K562 (cell line): ENCODE measurements around the gene DENND4C. TPM values are rescaled to one million over a fixed set of nuclear protein-coding genes. Genes with fewer than 3 reads are reported as not detected.
A peak's percentile ranks its signal among the peaks of the same experiment; 100 is the strongest.

Source experiments
- ADNP ChIP-seq: fragments of 200-800 bp; sonication (Bioruptor generic); IDR thresholded peaks from 2 replicates; pipeline ENCODE4 v1.6.1; 2016; ENCODE audit warnings: missing genetic modification characterization, missing compliant biosample characterization
- CBX8 ChIP-seq: fragments of 200-600 bp; sonication (generic); IDR thresholded peaks from 2 replicates; pipeline ENCODE4 v1.6.1; 2012; ENCODE audit warnings: borderline replicate concordance, mixed run types, low read depth, mild to moderate bottlenecking, moderate library complexity, mixed read lengths, low read length, control low read depth, inconsistent platforms; ENCODE audit not compliant: poor library complexity, severe bottlenecking; ENCODE audit errors: extremely low read depth
- COPS2 ChIP-seq: fragments of 450-650 bp; conservative IDR thresholded peaks from 2 replicates; pipeline ENCODE4 v1.6.1; 2016; ENCODE audit warnings: mild to moderate bottlenecking, moderate library complexity
- CREB1 ChIP-seq, 2 experiments: sonication (generic) in 1 of 2; formaldehyde crosslinking in 1 of 2; IDR thresholded peaks; 2 replicates each; pipeline versions ENCODE4 v1.6.1 to v1.8.0; 2012 to 2022; ENCODE audit warnings: inconsistent platforms in 1 of 2, mild to moderate bottlenecking in 1 of 2, missing genetic modification reagents in 1 of 2, moderate library complexity in 1 of 2
- CREBBP ChIP-seq: IDR thresholded peaks from one replicate; pipeline ENCODE4 v1.6.1; 2012; ENCODE audit warnings: low read depth, mild to moderate bottlenecking, control low read depth, inconsistent platforms, low read length
- E2F1 ChIP-seq: sonication (generic); formaldehyde crosslinking; IDR thresholded peaks from 2 replicates; pipeline ENCODE4 v1.8.1; 2023; ENCODE audit warnings: mild to moderate bottlenecking, missing genetic modification reagents, moderate library complexity
- FOXK1 ChIP-seq: sonication (generic); formaldehyde crosslinking; IDR thresholded peaks from 2 replicates; pipeline ENCODE4 v1.8.0; 2022; ENCODE audit warnings: missing genetic modification reagents, mild to moderate bottlenecking, borderline replicate concordance
- GATA2 ChIP-seq: sonication (generic); formaldehyde crosslinking; IDR thresholded peaks from 2 replicates; pipeline ENCODE4 v1.4.0; 2020; ENCODE audit warnings: mild to moderate bottlenecking, missing genetic modification reagents
- GTF2A2 ChIP-seq: IDR thresholded peaks from 2 replicates; pipeline ENCODE4 v1.6.1; 2016; ENCODE audit warnings: mild to moderate bottlenecking, missing genetic modification characterization, missing compliant biosample characterization
- KHSRP ChIP-seq: fragments of 450-650 bp; IDR thresholded peaks from 2 replicates; pipeline ENCODE4 v1.6.1; 2017
- KLF16 ChIP-seq: IDR thresholded peaks from 2 replicates; pipeline ENCODE4 v1.6.1; 2016; ENCODE audit warnings: antibody characterized with exemption
- MECOM ChIP-seq: fragments of 250-450 bp; sonication (Bioruptor Pico); IDR thresholded peaks from 2 replicates; pipeline ENCODE4 v1.8.0; 2022; ENCODE audit warnings: inconsistent platforms
- MXI1 ChIP-seq: IDR thresholded peaks from 2 replicates; pipeline ENCODE4 v1.6.1; 2011; ENCODE audit warnings: low read depth, mild to moderate bottlenecking, improper control_type of control experiment, low read length
- NCOA1 ChIP-seq: fragments of 450-650 bp; IDR thresholded peaks from 2 replicates; pipeline ENCODE4 v1.6.1; 2016; ENCODE audit warnings: low read depth
- NCOR1 ChIP-seq: fragments of 450-650 bp; IDR thresholded peaks from 2 replicates; pipeline ENCODE4 v1.6.1; 2016; ENCODE audit warnings: mild to moderate bottlenecking, moderate library complexity
- NFXL1 ChIP-seq: fragments of 450-650 bp; formaldehyde crosslinking; IDR thresholded peaks from 2 replicates; pipeline ENCODE4 v1.4.0; 2021; ENCODE audit warnings: mild to moderate bottlenecking
- PHB2 ChIP-seq: fragments of 450-650 bp; IDR thresholded peaks from 2 replicates; pipeline ENCODE4 v1.6.1; 2017; ENCODE audit warnings: low read depth
- TCF3 ChIP-seq: sonication (generic); formaldehyde crosslinking; IDR thresholded peaks from 2 replicates; pipeline ENCODE4 v1.4.0; 2020; ENCODE audit warnings: mild to moderate bottlenecking, missing genetic modification reagents
- TOE1 ChIP-seq, 2 experiments: fragments of 450-650 bp in 1 of 2; sonication (generic) in 1 of 2; formaldehyde crosslinking in 1 of 2; IDR thresholded peaks; 2 replicates each; pipeline versions ENCODE4 v1.7.1 to v1.8.0; 2016 to 2022; ENCODE audit warnings: borderline replicate concordance in 2 of 2, mild to moderate bottlenecking in 2 of 2, antibody characterized with exemption in 1 of 2, inconsistent platforms in 1 of 2, low read depth in 1 of 2, missing genetic modification reagents in 1 of 2, moderate library complexity in 1 of 2
- TRIM25 ChIP-seq: fragments of 450-650 bp; IDR thresholded peaks from 2 replicates; pipeline ENCODE4 v1.7.0; 2016; ENCODE audit warnings: borderline replicate concordance
- ZC3H8 ChIP-seq: fragments of 450-650 bp; IDR thresholded peaks from 2 replicates; pipeline ENCODE4 v1.6.1; 2017
- ZNF12 ChIP-seq: sonication (generic); formaldehyde crosslinking; IDR thresholded peaks from 2 replicates; pipeline ENCODE4 v1.4.0; 2020; ENCODE audit warnings: mild to moderate bottlenecking, missing genetic modification reagents
- ZNF184 ChIP-seq: sonication (generic); formaldehyde crosslinking; IDR thresholded peaks from 2 replicates; pipeline ENCODE4 v1.5.0; 2020; ENCODE audit warnings: missing genetic modification reagents
- ZNF239 ChIP-seq: fragments of 250-450 bp; sonication (Bioruptor Pico); IDR thresholded peaks from 2 replicates; pipeline ENCODE4 v1.4.0; 2020; ENCODE audit warnings: mild to moderate bottlenecking
- ZNF408 ChIP-seq: fragments of 250-450 bp; sonication (Bioruptor Pico); IDR thresholded peaks from 2 replicates; pipeline ENCODE4 v1.4.0; 2020; ENCODE audit warnings: low read depth, mild to moderate bottlenecking, moderate library complexity
- ZNF449 ChIP-seq: fragments of 250-450 bp; sonication (Bioruptor Pico); IDR thresholded peaks from 2 replicates; pipeline ENCODE4 v1.8.0; 2022; ENCODE audit warnings: moderate library complexity, mild to moderate bottlenecking, inconsistent platforms
- ZNF780A ChIP-seq: fragments of 250-450 bp; sonication (Bioruptor Pico); IDR thresholded peaks from 2 replicates; pipeline ENCODE4 v1.5.0; 2021; ENCODE audit warnings: mild to moderate bottlenecking
- polyA plus RNA-seq, 8 experiments: library from polyadenylated mRNA; depleted of rRNA in 4 of 8; stranded (reverse) in 5 of 8; unstranded in 3 of 8; fragments of >200 nt; fragmentation: Nextera tagmentation in 2 of 8; fragmentation: Illumina TruSeq in 1 of 8; extraction: Ambion mirVana in 2 of 8; extraction: Trizol in 1 of 8; gene quantifications; 2 replicates each; pipeline versions ENCODE4 v1.2.1 to v1.2.3, GENCODE V29; 2011 to 2014; ENCODE audit warnings: inconsistent platforms in 1 of 8, missing spikeins in 1 of 8
- total RNA-seq, 7 experiments: library from RNA; depleted of rRNA in 6 of 7; stranded (reverse); fragments of >200 nt in 6 of 7; fragmentation: Illumina TruSeq in 2 of 7; extraction: Trizol in 2 of 7; gene quantifications; 2 replicates each; pipeline versions ENCODE4 v1.2.1 to v1.2.3, GENCODE V29; 2011 to 2021; ENCODE audit warnings: low replicate concordance in 1 of 7

The DENND4C gene
- total and polyA plus RNA-seq, 9 of the 15 experiments (the other 6 are each of a cell fraction or from before 2014, with no cell fraction given): 4.8 to 31.8 (median 13.9) TPM

GRCh38 chr9:19283072-19283710 is 52.7 kb downstream of the DENND4C start (continued):
- TF ChIP-seq CBX8 (no peak), ZNF408 (no peak), ZNF184 (CRISPR knock-in tag) (no peak), CREB1 (IDR thresholded peaks at IDR 0.05) (no peak), CREB1 (CRISPR knock-in tag; IDR thresholded peaks at IDR 0.05) (no peak), COPS2 (no peak), TCF3 (peak; percentile 55), ZNF12 (CRISPR knock-in tag) (no peak), NCOR1 (peak; percentile 41; the same call in 1 of the 2 replicates), E2F1 (CRISPR knock-in tag) (no peak), MXI1 (no peak), NFXL1 (CRISPR knock-in tag) (no peak), KHSRP (no peak), CREBBP (no peak), GATA2 (CRISPR knock-in tag) (peak; percentile 13; the same call in 1 of the 2 replicates), ZC3H8 (no peak), MECOM (CRISPR knock-in tag) (no peak), ZNF449 (no peak), TRIM25 (no peak), ADNP (tag) (peak; percentile 81), KLF16 (no peak), ZNF780A (CRISPR knock-in tag) (no peak), PHB2 (no peak), GTF2A2 (no peak), TOE1 (IDR thresholded peaks at IDR 0.05; ENCODE audit: borderline replicate concordance) (no peak), TOE1 (CRISPR knock-in tag; IDR thresholded peaks at IDR 0.05; ENCODE audit: borderline replicate concordance, low read depth) (no peak), FOXK1 (no peak), ZNF239 (CRISPR knock-in tag) (no peak), NCOA1 (no peak)
